ENCODE measurements around the gene GZMM. TPM values are rescaled to one million over a fixed set of nuclear protein-coding genes. Genes with fewer than 3 reads are reported as not detected.

GZMM gene
- total and polyA plus RNA-seq, 9 donors, result 0.31 to 1.7 (median 0.52) TPM; not detected in 2

GRCh38 chr19:588741-589692, 45.2 kb downstream of the GZMM start:
- Histone ChIP-seq H3K4me1 (ENCODE audit: insufficient read depth) (peaks cover 7% of the 10 kb centered on the region), H3K27ac (no peak overlapping the region), H3K9me3 (no peaks in the 10 kb centered on the region), H3K4me3 (no peak overlapping the region), H3K36me3 (no peaks in the 10 kb centered on the region), H3K27me3 (peaks cover 10% of the 10 kb centered on the region)
- TF ChIP-seq EP300 (IDR thresholded peaks at IDR 0.05) (no peak), CTCF (IDR thresholded peaks at IDR 0.05) (no peak), POLR2A (IDR thresholded peaks at IDR 0.05) (no peak)
- WGBS, 3 donors, result 11 to 23% (median 16%) methylated on average over 27 to 54 of the region's 54 CpGs
- DNase-seq, result no peak
- intact Hi-C loops (cut with DNase I), result no loop called here

- H3K4me1 ChIP-seq (ENCODE audit: insufficient read depth), result peaks cover 2% of the 10 kb centered on the region
- H3K36me3 ChIP-seq, result no peaks in the 10 kb centered on the region
- 1% methylated on average over 36 to 102 of the region's 132 CpGs; no CpG with 5 or more reads in 1 of the 3 donors for WGBS, 3 donors
- peaks cover 10% of the 10 kb centered on the region for H3K27me3 ChIP-seq
- H3K9me3 ChIP-seq, result no peaks in the 10 kb centered on the region
- intact Hi-C loops (cut with DNase I), result no loop called here
- TF ChIP-seq POLR2A (IDR thresholded peaks at IDR 0.05) (no peak), EP300 (IDR thresholded peaks at IDR 0.05) (no peak), CTCF (IDR thresholded peaks at IDR 0.05) (no peak)
- no peak within 1 kb of the TSS for H3K27ac ChIP-seq
- no peak for DNase-seq
- no peak within 1 kb of the TSS for H3K4me3 ChIP-seq
Observed at GRCh38 chr19:589693-590395, 46.0 kb downstream of the GZMM start, which contains the start of gene HCN2. Gene HCN2, plus strand, starts transcription at chr19:589881. Its CDS starts 65 bp downstream, at chr19:589946.

- H3K27ac ChIP-seq, result no peak overlapping the region
- H3K27me3 ChIP-seq, result peaks cover 10% of the 10 kb centered on the region
- H3K9me3 ChIP-seq, result no peaks in the 10 kb centered on the region
- peaks cover 2% of the 10 kb centered on the region for H3K4me1 ChIP-seq (ENCODE audit: insufficient read depth)
- intact Hi-C loops (cut with DNase I), result no loop called here
- no peak for TF ChIP-seq POLR2A (IDR thresholded peaks at IDR 0.05)
- TF ChIP-seq CTCF (IDR thresholded peaks at IDR 0.05), result no peak
- DNase-seq, result no peak
- H3K36me3 ChIP-seq, result no peaks in the 10 kb centered on the region
- H3K4me3 ChIP-seq, result no peak overlapping the region
- 0 to 1% (median 1%) methylated on average over 9 to 50 of the region's 50 CpGs for WGBS, 3 donors
Observed at GRCh38 chr19:590396-590745, 46.5 kb downstream of the GZMM start.

- H3K36me3 ChIP-seq, result no peaks in the 10 kb centered on the region
- DNase-seq, result no peak
- 1 to 5% (median 2%) methylated on average over 32 to 41 of the region's 41 CpGs for WGBS, 3 donors
- H3K27ac ChIP-seq, result no peak overlapping the region
- intact Hi-C loops (cut with DNase I), result no loop called here
- no peak for TF ChIP-seq CTCF (IDR thresholded peaks at IDR 0.05)
- no peak for TF ChIP-seq POLR2A (IDR thresholded peaks at IDR 0.05)
- TF ChIP-seq EP300 (IDR thresholded peaks at IDR 0.05), result no peak
- no peak overlapping the region for H3K4me3 ChIP-seq
- H3K9me3 ChIP-seq, result no peaks in the 10 kb centered on the region
- peaks cover 10% of the 10 kb centered on the region for H3K27me3 ChIP-seq
- H3K4me1 ChIP-seq (ENCODE audit: insufficient read depth), result peaks cover 2% of the 10 kb centered on the region
Observed at GRCh38 chr19:590750-591098, 46.9 kb downstream of the GZMM start.
